GM21528 (cell line): ENCODE measurements around the gene GASK1A.

Source experiments
- ATAC-seq: cut with Tn5 transposase; IDR thresholded peaks from one replicate; pipeline ENCODE4 v1.9.1; 2021; ENCODE audit warnings: mild to moderate bottlenecking, moderate library complexity; ENCODE audit not compliant: unreplicated experiment, low FRiP score

Gene GASK1A

DNA sequence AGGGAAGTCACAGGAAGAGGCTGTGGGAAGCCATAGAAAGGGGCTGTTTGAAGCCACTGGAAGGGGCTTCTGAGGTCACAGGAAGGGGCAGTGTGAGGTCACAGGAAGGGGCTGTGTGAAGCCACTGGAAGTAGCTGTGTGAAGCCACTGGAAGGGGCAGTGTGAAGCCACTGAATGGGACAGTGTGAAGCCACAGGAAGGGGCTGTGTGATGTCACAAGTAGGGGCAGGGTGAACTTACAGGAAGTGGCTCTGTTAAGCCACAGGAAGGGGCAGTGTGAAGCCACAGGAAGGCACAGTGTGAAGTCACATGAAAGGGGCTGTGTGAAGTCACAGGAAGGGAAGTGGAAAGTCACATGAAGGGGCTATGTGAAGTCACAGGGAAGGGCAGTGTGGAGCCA, 33.1 kb downstream of the GASK1A start:
- no peak for ATAC-seq

DNA sequence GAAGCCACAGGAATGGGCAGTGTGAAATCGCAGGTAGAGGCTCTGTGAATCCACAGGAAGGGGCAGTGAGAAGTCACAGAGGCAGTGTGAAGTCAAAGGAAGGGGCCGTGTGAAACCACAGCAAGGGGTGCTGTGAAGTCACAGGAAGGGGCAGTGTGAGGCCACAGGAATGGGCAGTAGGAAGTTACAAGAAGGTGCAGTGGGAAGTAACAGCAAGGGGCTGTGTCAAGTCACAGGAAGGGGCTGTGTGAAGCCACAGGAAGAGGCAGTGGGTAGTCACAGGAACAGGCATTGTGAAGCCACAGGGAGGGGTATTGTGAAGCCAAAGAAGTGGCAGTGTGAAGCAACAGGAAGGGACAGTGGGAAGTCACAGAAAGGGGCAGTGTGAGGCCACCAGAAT, 34.1 kb downstream of the GASK1A start:
- ATAC-seq: no peak

DNA sequence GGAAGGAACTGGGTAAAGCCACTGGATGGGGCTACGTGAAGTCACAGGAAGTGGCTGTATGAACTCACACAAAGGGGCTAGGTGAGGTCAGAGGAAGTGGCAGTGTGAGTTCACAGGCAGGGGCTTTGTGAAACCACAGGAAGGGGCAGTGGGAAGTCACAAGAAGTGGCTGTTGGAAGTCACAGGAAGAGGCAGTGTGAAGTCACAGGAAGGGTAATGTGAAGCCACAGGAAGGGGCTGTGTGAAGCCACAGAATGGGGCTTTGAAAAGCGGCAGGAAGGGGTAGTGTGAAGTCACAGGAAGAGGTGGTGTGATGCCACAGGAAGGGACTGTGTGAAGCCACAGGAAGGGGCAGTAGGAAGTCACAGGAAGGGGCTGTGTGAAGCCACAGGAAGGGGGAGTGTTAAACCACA, 34.6 kb downstream of the GASK1A start:
- ATAC-seq: no peak

DNA sequence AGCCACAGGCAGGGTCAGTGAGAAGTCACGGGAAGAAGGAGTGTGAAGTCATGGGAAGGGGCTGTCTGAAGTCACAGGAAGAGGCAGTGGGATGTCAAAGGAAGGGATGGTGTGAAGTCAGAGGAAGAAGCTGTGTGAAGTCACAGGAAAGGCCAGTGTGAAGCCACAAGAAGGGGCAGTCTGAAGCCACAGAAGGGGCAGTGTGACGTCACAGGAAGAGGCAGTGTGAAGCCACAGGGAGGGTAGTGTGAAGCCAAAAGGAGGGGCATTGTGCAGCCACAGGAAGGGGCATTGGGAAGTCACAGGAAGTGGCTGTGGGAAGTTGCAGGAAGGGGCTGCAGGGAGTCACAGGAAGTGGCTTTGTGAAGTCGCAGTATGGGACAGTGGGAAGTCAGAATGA, 35.1 kb downstream of the GASK1A start:
- no peak for ATAC-seq

DNA sequence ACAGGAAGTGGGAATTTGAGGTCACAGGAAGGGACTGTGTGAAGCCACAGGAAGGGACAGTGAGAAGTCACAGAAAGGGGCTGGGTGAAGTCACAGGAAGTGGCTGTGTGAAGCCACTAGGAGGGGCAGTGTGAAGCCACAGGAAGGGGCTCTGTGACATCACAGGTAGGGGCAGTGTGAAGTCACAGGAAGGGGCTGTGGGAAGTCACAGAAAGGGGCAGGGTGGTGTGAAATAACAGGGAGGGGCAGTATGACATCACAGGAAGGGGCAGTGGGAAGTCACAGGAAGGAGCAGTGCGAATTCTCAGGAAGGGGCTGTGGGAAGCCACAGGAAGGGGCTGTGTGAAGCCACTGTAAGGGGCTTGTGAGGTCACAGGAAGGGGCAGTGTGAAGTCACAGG, 35.8 kb downstream of the GASK1A start:
- ATAC-seq: no peak

DNA sequence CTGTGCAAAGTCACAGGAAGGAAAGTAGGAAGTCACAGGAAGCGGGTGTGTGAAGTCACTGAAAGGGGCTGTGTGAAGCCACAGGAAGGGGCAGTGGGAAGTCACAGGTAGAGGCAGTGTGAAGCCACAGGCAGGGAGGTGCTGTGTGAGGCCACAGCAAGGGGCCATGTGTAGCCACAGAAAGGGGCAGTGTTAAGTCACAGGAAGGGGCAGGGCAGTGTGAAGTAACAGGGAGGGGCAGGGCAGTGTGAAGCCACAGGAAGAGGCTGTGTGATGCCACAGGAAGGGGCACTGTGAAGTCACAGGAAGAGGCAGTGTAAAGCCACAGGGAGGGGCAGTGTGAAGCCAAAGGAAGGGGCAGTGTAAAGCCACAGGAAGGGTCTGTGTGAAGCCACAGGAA, 36.5 kb downstream of the GASK1A start:
- no peak for ATAC-seq

DNA sequence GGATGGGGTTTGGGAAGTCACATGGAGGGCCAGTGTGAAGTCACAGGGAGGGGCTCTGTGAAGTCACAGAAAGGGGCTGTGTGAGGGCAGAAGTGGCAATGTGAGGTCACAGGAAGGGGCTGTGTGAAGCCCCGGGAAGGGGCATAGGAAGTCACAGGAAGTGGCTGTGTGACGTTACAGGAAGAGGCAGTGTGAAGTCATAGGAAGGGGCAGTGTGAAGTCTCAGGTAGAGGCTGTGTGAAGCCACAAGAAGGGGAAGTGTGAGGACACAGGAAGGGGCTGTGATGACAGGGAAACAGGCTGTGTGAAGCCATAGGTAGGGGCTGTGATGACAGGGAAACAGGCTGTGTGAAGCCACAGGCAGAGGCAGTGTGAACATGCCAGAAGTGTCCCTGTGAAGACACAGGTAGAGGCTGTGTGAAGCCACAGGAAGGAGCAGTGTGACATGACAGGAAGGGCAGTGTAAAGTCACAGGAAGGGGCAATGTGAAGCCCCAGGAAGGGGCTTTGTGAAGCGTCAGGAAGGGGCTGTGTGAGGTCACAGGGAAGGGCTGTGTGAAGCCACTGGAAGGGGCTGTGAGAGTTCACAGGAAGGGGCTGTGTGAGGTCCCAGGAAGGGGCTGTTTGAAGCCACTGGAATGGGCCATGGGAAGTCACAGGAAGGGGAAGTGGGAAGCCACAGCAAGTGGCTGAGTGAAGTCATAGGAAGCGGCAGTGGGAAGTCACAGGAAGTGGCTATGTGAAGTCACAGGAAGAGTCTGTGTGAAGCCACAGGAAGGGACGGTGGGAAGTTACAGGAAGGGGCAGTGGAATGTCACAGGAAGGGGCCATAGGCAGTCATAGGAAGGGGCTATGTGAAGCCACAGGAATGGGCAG, 37.1 kb downstream of the GASK1A start:
- ATAC-seq: no peak

DNA sequence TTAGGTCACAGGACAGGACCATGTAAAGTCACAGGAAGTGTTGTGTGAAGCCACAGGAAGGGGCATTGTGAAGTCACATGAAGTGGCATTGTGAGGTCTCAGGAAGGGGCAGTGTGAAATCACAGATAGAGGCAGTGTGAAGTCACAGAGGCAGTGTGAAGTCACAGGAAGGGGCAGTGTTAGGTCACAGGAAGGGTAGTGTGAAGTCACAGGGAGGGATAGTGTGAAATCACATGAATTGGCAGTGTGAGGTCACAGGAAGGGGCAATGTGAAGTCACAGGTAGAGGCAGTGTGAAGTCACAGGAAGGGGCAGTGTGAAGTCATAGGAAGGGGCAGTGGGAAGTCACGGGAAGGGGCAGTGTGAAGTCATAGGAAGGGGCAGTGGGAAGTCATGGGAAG, 37.9 kb downstream of the GASK1A start:
- no peak for ATAC-seq

DNA sequence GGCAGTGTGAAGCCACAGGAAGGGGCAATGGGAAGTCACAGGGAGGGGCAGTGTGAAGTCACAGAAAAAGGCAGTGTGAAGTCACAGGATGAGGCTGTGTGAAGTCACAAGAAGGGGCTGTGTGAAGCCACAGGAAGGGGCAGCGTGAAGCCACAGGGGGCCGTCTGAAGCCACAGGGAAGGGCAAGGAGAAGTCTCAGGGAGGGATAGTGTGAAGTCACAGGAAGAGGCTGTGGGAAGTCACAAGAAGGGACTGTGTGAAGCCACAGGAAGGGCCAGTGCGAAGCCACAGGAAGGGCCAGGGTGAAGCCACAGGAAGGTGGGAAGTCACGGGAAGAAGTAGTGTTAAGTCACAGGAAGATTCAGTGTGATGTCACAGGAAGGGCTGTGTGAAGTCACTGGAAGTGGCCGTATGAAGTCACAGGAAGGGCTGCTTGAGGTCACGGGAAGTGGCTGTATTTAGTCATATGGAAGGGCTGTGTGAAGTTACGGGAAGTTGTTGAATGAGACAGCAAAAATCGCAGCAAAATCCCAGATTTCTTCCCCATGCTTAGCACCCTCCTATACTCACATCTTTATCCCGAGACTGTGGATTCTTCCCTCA, 38.6 kb downstream of the GASK1A start:
- ATAC-seq: no peak

DNA sequence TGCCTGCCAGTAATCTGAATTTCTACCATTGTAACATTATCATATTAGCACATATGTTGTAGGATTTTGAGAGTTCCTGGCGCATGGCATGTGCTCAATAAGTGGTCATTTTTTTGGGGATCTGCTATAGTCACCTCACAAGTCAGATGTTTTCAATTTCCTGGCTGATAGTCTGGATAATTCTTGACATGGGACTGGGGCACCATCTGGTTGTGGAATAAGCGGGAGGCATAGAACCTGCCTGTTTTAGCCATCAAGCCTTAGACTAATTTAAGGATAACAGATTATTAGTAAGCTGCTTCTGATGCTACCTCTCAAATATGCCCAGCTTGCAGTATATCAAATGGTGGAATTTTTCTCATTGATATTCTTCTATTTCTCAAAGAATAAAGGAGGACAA, 39.1 kb downstream of the GASK1A start:
- ATAC-seq: no peak

DNA sequence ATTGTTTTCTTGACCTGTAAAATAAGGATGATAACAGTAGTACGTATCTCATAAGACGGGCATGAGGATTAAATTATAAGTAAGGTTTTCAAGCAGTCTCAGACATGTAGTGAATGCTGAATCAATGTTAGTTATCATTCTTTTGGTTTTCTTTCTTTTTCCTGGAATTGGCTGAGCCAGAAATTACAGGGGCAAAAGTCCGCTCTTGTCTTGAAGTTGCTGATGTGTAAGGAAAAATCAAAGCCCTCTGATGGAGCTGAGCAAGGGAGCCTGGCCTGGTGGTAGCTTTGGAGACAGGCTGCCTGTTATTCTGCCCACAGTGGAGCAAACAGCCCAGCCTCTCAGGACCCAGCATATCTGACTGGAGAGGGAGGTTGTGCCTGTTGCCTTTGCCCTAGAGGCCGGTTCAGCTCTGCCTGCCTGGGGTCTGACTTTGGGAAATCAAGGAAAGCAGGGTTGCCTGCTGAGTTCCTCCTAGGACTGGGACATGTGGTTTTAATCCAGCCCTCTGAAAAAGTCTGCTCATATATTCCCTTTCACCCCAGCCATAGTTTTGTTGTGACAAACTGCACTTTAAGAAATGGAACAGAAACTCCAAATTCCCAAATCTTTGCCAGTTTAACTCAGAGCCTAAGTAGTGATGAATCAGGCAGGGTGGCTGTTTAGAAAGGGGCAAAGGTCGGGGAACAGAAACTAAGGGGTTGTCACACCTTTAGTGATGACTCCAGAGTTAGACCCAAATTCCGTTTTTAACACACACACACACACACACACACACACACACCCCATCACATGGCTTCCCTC, 40.1 kb downstream of the GASK1A start:
- ATAC-seq: no peak

DNA sequence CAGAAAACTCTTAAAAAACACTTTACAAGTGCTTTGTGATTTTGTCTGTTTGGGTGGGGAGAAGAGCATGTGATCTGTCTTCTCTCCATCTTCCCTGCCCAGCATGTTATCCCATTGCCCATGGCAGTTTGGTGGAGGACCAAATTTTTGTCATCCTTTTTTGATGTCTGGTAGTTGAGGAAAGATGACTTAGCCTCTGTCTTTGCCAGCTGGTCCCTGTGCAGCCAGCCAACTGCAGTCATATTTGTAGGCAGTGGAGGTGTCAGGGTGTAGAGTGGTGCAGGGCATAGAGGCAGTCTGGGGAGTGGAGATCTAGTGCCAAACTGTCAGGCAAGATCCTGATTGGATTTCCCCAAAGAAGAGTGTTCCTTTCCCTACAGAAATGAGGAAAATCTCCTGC, 40.7 kb downstream of the GASK1A start:
- ATAC-seq: no peak

DNA sequence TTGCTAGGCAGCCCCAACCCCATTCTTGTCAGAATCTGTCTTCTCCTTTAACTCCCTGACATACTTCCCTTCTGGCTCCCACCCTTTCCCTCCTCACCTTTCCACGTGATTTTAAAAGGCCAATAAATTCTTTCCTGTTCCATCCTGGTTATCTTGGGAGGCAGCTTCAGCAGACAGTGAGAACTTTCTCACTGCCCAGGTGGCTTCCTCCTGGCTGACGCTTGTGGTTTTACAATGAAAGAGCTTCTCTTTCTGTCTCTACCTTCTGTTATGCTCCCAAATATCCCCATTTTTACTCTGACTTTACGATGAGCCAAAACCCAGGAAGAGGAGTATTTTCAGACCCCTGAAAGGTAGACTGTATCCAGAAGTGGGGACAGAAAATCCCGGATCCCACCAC, 42.1 kb downstream of the GASK1A start:
- ATAC-seq: no peak

DNA sequence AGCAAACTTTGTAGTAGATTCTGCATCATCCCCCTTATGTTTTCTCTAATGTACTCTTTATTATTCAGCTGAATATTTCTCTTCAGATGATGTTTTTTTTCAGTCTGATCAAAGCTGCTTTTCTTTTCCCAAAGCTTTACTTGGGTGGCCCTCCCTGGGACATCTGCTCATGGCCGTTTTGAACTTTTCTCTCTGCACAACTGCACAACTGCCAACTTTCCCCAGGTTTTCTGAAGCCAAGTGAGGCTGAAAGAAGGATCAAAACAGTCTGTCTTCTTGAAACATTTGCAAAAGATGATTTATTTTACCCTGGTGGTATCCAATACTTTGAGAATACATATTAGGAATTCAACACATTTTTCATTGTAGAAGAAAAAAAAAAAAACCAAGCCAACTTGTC, 43.0 kb downstream of the GASK1A start:
- ATAC-seq: no peak

DNA sequence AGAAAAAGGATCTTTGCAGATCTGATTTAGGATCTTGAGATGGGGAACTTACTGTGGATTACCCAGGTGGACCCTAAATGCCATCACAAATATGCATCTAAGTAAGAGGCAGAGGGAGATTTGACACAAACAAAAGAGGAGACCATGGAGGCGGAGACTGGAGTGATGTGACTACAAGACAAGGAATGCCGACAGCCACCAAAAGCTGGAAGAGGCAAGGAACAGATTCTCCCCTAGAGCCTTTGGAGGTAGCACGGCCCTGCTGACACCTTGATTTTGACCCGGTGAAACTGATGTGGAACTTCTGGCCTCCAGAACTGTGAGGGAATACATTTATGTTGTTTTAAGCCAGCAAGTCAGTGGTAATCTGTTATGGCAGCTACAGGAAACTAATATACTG, 44.0 kb downstream of the GASK1A start:
- ATAC-seq: no peak

DNA sequence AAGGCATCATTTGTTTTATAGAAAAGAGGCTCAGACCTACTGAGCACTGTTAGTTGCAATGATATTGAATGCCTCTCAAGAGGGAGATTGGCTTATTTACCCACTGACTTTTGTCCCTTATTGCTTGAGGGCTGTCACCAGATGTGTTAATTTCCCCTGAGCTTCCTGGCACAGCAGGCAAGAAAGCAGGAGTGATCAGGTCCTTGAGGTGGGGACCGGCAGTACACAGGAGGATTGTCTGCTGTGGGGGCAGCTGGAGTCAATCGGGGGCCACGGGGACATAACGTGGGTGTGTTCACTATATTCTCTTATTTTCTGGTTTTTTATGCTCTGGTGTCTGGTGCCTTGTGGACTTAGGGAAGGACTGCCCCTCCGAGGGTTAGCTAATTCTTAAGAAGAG, 44.6 kb downstream of the GASK1A start:
- ATAC-seq: no peak

DNA sequence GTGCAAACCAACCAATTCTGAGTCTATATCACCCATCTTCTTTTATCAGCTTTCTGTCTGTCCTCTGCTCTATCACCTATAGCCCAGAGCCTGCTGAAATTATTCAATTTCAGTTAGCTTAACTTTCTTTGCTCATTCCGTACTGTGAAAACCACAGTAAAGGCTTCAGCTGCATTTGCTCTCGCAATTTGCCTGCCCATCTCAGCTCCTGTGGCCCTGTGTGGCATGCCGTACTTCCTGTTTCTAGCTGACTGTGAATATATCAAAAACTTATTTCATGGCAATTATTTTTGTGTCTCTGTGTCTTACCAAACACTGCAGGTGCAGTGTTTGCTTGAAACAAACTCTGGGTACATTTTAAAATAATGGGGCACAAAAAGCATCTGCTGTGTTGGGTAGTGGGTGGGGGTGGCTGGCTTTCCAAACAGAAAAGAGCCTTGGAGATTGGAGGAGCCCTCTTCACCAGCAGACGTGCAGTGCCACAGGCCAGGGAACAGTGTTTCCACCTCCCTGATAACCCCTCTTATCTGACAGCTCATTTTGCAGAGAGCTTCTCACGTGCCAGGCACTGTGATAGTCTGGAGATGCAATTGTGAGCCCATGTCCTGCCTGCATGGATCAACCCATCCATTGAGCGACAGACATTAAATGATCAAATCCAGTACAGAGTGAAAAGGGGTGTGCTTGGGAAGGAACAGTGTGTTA, 45.2 kb downstream of the GASK1A start:
- ATAC-seq: no peak

DNA sequence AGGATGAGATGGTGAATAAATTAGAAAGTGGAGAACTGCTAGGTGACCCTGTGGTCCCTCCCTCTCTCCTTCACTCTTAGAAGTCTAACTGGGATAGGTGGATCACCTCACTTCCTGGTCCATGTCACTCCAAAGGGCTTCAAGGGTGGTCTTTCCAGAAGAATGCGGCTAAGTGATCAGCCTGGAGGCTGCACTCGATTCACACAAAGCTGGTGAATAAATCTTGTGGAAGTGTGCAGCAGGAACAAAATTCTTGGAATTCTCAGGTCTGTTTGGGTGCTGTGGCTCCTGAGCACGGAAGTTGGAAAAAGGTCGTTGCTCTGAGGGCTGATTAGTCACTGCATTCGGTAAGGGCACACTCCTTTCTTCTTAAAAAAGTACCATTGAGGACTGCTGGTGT, 46.3 kb downstream of the GASK1A start:
- no peak for ATAC-seq

DNA sequence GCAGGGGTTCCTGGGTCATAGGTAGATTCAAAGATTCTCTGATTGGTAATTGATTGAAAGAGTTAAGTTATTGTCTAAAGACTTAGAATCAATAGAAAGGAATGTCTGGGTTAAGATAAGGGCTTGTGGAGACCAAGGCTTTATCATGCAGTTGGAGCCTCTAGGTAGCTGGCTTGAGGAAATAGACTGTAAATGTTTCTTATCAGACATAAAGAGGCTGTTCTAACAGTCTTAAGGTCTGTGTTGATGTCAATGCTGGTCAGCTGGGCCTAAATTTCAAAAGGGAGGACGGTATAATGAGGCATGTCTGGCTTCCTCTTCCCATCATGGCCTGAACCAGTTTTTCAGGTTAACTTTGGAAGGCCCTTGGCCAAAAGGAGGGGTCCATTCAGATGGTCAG, 48.9 kb downstream of the GASK1A start:
- no peak for ATAC-seq

DNA sequence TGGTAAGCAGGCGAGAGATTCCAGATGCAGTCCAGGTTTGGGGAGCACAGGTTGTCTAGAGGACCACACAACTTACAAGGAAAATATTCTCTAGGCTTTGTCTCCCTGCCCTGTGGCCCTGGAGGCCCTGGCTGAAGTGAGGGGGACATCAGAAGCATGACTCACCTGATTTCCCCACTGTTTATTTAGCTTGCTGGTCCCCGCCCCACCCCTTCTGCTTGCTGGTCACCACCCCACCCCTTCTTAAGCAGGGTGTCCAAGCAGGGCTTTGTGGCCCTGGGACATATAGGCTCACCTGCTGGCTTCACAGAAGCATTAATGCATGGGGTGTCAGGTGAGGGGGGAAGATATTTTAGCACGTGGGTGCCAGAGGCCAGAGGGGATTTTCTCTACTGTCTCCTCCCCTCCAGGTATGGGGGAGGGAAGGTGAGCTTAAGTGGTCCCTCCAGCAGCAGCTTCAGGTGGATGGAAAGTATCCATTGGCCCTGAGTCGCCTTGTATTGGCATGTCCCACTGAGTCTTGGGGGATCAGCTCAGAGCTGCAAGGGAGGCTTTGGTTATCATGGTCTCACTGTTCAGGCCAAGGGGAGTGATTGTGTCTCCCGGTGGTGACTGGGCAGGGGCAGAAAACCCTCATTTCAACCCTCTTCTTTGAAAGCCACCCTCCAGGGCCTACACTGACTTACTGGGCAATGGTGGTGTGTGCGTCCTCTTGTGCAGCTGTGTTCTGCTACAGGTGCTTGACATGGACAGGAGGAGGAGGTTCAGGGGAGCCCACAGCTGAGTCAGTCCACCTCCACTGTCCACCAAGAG, 49.8 kb downstream of the GASK1A start:
- no peak for ATAC-seq
